Stomach (tissue), 9 donors: ENCODE results near the gene DPH7. TPM values are rescaled to one million over a fixed set of nuclear protein-coding genes. Genes with fewer than 3 reads are reported as not detected.
"Not testable (repeated sequence)": the region's sequence is repeated elsewhere in the genome, so short reads cannot be mapped to it uniquely, and the experiment has no call there.

Source experiments
- DNase-seq, 2 donors: peaks; one replicate each; pipeline versions ENCODE4 v3.0.0 to v3.0.0-alpha.2; 2013 to 2019
- H3K27ac ChIP-seq, 5 donors: fragments of 200-600 bp in 4 of 5; sonication (generic) in 4 of 5; one replicate each; pipeline ENCODE4 v1.5.1; 2013 to 2019; ENCODE audit warnings: mild to moderate bottlenecking in 1 of 5, moderate library complexity in 1 of 5
- H3K27me3 ChIP-seq, 3 donors: fragments of 200-600 bp; sonication (generic); one replicate each; pipeline ENCODE4 v1.5.1; 2017 to 2019; ENCODE audit warnings: mixed run types in 1 of 3
- H3K36me3 ChIP-seq, 4 donors: fragments of 200-600 bp; sonication (generic); 1 replicate in 3 of 4; 2 replicates in 1 of 4; pipeline ENCODE4 v1.5.1; 2016 to 2019
- H3K4me1 ChIP-seq, 4 donors: fragments of 200-600 bp; sonication (generic); one replicate each; pipeline ENCODE4 v1.5.1; 2016 to 2019
- H3K4me3 ChIP-seq, 4 donors: fragments of 200-600 bp; sonication (generic) in 3 of 4; one replicate each; pipeline ENCODE4 v1.5.1; 2016 to 2019; ENCODE audit warnings: mild to moderate bottlenecking in 1 of 4
- H3K9me3 ChIP-seq, 4 donors: fragments of 200-600 bp; sonication (generic); one replicate each; pipeline ENCODE4 v1.5.1; 2016 to 2019
- CTCF ChIP-seq, 7 experiments: fragments of 450-650 bp in 4 of 7; fragments of 200-600 bp in 3 of 7; sonication (generic) in 3 of 7; IDR thresholded peaks; one replicate each; pipeline ENCODE4 v1.5.1; 2016 to 2019; ENCODE audit warnings: antibody characterized with exemption in 7 of 7, control low read depth in 2 of 7, mild to moderate bottlenecking in 1 of 7
- EP300 ChIP-seq: sonication (generic); formaldehyde crosslinking; IDR thresholded peaks from one replicate; pipeline ENCODE4 v1.6.1; 2017; ENCODE audit warnings: antibody characterized with exemption
- POLR2A ChIP-seq, 4 donors: fragments of 450-650 bp; IDR thresholded peaks; one replicate each; pipeline ENCODE4 v1.6.1; 2016; ENCODE audit warnings: antibody characterized with exemption in 4 of 4, control low read depth in 2 of 4, mild to moderate bottlenecking in 1 of 4, moderate library complexity in 1 of 4
- POLR2AphosphoS5 ChIP-seq, 3 donors: sonication (generic); formaldehyde crosslinking; IDR thresholded peaks; one replicate each; pipeline ENCODE4 v1.6.1; 2016; ENCODE audit warnings: antibody characterized with exemption in 3 of 3
- WGBS, 5 donors: extraction: QIAGEN DNeasy Blood & Tissue Kit in 3 of 5; methylation state at CpG; one replicate each; pipeline versions ENCODE4 v1.1.5 to v1.1.7; 2013 to 2018; 5-methylcytosine and 5-hydroxymethylcytosine counted together
- intact Hi-C: fragments of 100-400 bp; cut with DNase I; formaldehyde crosslinking; loops from one replicate; pipeline ENCODE4 v1.15.1; 2023; ENCODE audit warnings: low total_unique reads
- polyA plus RNA-seq, 3 donors: library from polyadenylated mRNA; stranded (reverse); fragments of 200-250 nt; gene quantifications; one replicate each; pipeline ENCODE4 v1.2.3, GENCODE V29; 2013
- total RNA-seq, 5 donors: library from RNA; depleted of rRNA; stranded (reverse); fragments of >200 nt; gene quantifications; one replicate each; pipeline versions ENCODE4 v1.1.0 to v1.2.3, GENCODE V29; 2014 to 2016
- donor health status: healthy with polysubstance abuse.
- donor health status: Bipolar disorder and iron deficiency.
- donor health status: healthy.

Gene DPH7
- total and polyA plus RNA-seq, 8 donors, result 14.3 to 134 (median 23.8) TPM

DNA sequence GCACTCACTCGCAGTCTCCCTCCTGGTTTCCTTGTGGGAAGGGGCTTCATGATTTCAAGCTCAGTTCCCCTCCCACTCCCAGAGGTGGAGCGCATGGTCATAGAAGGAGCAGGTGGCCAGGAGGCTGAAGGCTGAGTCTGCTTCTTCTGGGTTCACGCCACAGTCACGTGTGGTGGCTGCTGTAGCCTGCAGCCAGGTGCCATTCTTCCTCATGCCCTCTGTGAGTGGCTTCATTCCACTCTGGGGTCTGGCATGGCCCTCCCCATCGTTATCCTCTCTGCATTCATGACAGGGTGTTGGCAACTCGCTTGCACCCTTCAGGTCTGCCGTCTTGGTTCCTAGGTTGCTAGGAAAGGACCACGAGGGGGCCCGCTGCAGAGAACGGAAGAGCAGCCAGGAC lies 23.5 kb downstream of the DPH7 start:
- 90 to 95% (median 92%) methylated on average over 10 of the region's 10 CpGs for whole genome bisulfite sequencing, 5 donors

GRCh38 chr9:137554349-137554748 lies 24.4 kb downstream of the DPH7 start:
- intact Hi-C loops, result no loop called here
- H3K36me3 ChIP-seq, result peaks cover 22 to 57% (median 53%) of the 10 kb centered on the region in 4 donors
- TF ChIP-seq CTCF (IDR thresholded peaks at IDR 0.05), result no peak
- no peak for TF ChIP-seq POLR2AphosphoS5 (IDR thresholded peaks at IDR 0.05)
- no peak for TF ChIP-seq EP300
- TF ChIP-seq POLR2A (IDR thresholded peaks at IDR 0.05), result no peak
- H3K27me3 ChIP-seq, result no peaks in the 10 kb centered on the region
- no peaks in the 10 kb centered on the region for H3K9me3 ChIP-seq
- no peak overlapping the region for H3K27ac ChIP-seq
- H3K4me3 ChIP-seq, result no peak overlapping the region
- H3K4me1 ChIP-seq, result peaks cover 15 to 36% (median 30%) of the 10 kb centered on the region in 4 donors
- DNase-seq, result no peak
- WGBS, 5 donors, result 76 to 95% (median 79%) methylated on average over 1 of the region's 1 CpG

More for the DNA sequence above, 23.5 kb downstream of the DPH7 start:
- no peak overlapping the region for H3K4me3 ChIP-seq
- no peak for DNase-seq
- peaks cover 22 to 65% (median 61%) of the 10 kb centered on the region in 4 donors for H3K36me3 ChIP-seq
- no peaks in the 10 kb centered on the region for H3K9me3 ChIP-seq
- no peak overlapping the region for H3K27ac ChIP-seq
- intact Hi-C loops, result no loop called here
- TF ChIP-seq POLR2AphosphoS5 (IDR thresholded peaks at IDR 0.05), result no peak
- TF ChIP-seq CTCF (IDR thresholded peaks at IDR 0.05), result no peak
- no peak for TF ChIP-seq EP300
- no peak for TF ChIP-seq POLR2A (IDR thresholded peaks at IDR 0.05)
- no peaks in the 10 kb centered on the region for H3K27me3 ChIP-seq
- H3K4me1 ChIP-seq, result peaks cover 9 to 28% (median 22%) of the 10 kb centered on the region in 4 donors

DNA sequence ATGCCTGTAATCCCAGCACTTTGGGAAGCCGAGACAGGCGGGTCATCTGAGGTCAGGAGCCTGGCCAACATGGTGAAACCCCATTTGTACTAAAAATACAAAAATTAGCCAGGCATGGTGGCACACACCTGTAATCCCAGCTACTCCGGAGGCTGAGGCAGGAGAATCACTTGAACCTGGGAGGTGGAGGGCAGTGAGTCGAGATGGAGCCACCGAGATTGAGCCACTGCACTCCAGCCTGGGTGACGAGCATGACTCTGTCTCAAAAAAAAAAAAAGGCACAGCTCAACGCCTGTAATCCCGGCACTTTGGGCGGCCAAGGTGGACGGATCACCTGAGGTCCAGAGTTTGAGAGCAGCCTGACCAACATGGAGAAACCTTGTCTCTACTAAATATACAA lies 25.1 kb downstream of the DPH7 start:
- Histone ChIP-seq H3K36me3 (peaks cover 22 to 51% (median 49%) of the 10 kb centered on the region in 4 donors), H3K4me1 (peaks cover 15 to 43% (median 37%) of the 10 kb centered on the region in 4 donors)
- H3K27ac ChIP-seq, intact Hi-C loops, DNase-seq, H3K4me3 ChIP-seq, H3K9me3 ChIP-seq, H3K27me3 ChIP-seq: not testable (repeated sequence)
- WGBS, 5 donors, result 85 to 93% (median 90%) methylated on average over 10 of the region's 10 CpGs

- WGBS, 5 donors, result 4 to 15% (median 6%) methylated on average over 22 to 56 of the region's 58 CpGs
- no peaks in the 10 kb centered on the region for H3K9me3 ChIP-seq
- H3K4me1 ChIP-seq, result peaks cover 18 to 57% (median 51%) of the 10 kb centered on the region in 4 donors
- peak in 1 of 2 donors; percentile 40 for DNase-seq
- H3K4me3 ChIP-seq, result peak overlapping the region; percentile 62 to 95 (median 77)
- no peaks in the 10 kb centered on the region for H3K27me3 ChIP-seq
- TF ChIP-seq POLR2AphosphoS5 (IDR thresholded peaks at IDR 0.05), result no peak
- TF ChIP-seq POLR2A (IDR thresholded peaks at IDR 0.05), result no peak
- TF ChIP-seq EP300, result no peak
- no peak for TF ChIP-seq CTCF (IDR thresholded peaks at IDR 0.05)
- peaks cover 15 to 37% (median 35%) of the 10 kb centered on the region in 4 donors for H3K36me3 ChIP-seq
- intact Hi-C loops, result no loop called here
- H3K27ac ChIP-seq, result peak overlapping the region; percentile 82 to 95 (median 88)
These were observed 26.5 kb downstream of the DPH7 start for GRCh38 chr9:137552022-137552768.
